LHCN-M2 (cell line): Measurements from ENCODE around the gene SPRY4. TPM values are rescaled to one million over a fixed set of nuclear protein-coding genes. Genes with fewer than 3 reads are reported as not detected.
"Not testable (repeated sequence)": the region's sequence is repeated elsewhere in the genome, so short reads cannot be mapped to it uniquely, and the experiment has no call there.

Source experiments
- DNase-seq: peaks from one replicate; pipeline ENCODE4 v3.0.0-alpha.2; 2012; ENCODE audit warnings: low read depth
- polyA plus RNA-seq: library from polyadenylated mRNA; unstranded; fragments of >200 nt; gene quantifications from one replicate; pipeline ENCODE4 v1.2.1, GENCODE V29; 2012; ENCODE audit warnings: missing spikeins
- total RNA-seq: library from RNA; depleted of rRNA; stranded (reverse); fragments of >200 nt; gene quantifications from 2 replicates; pipeline ENCODE4 v1.2.3, GENCODE V29; 2014; rRNA removed

SPRY4 gene
- 25.6 and 36.4 TPM in 2 replicates for total RNA-seq
- 5.2 TPM for polyA plus RNA-seq

DNA sequence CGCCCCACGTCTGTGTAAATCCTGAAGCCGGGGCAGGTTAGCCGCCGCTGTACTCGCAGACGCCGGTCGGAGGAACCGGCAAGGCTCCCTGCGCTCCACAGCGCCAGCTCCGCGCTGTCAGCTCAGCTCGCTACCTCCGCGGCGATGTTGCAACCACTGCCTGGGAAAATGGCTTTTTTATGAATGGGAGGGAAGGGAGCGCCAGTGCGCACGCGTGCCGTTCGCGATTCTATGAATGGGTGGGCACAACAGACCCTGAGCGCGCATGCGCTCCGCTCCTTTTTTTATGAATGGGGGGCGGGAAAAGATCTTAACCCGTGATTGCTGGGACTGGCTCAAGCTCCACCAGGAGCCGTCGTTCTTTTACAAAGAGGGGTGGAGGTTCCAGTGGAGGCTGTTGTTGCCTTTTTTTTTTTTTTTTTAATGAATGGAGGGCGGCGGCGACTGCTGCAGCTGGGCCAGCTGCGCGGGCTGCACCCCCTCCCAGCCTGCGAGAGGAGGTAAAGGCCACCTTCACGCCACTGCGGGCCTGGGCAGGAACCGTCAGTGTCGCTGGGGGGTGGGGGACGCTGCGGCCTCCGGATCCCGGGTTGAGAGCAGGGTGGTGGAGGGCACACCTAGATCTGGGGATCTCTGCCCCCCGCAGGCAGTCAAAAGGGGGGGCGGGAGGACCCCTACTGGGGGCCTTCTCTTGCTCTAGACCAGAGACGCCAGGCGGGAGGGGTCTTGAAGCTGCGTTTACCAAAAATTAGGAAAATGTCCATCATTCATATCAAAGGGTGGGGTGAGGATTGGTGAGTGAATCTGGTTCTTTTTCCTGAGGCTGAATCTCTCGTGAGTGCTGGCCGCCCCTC, at the start of gene SPRY4:
Gene SPRY4 (minus strand): TSS at position 151 of the 854 bp plus-strand sequence. CDS start 9,913 bp downstream, outside the sequence.
- peak; percentile 98 for DNase-seq

DNA sequence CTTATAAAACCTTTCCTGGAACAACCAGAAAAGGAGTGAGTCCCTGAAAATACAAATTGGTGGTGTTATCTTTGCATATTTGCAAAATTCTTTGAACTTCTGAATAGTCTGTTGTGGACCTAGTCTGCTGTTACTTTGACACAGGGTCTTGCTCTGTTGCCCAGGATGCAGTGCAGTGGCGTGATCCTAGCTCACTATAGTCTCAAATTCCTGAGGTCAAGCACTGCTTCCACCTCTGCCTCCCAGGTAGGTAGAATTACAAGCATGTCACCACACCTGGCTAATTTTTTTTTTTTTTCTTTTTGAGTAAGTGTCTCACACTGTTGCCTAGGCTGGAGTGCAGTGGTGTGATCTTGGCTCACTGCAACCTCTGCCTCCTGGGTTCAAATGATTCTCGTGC, 43.7 kb upstream of the SPRY4 start:
- DNase-seq, result no peak

- no peak for DNase-seq
Observed at GRCh38 chr5:142366007-142366406, 41.2 kb upstream of the SPRY4 start.

GRCh38 chr5:142364251-142365145, 39.7 kb upstream of the SPRY4 start:
- no peak for DNase-seq

DNA sequence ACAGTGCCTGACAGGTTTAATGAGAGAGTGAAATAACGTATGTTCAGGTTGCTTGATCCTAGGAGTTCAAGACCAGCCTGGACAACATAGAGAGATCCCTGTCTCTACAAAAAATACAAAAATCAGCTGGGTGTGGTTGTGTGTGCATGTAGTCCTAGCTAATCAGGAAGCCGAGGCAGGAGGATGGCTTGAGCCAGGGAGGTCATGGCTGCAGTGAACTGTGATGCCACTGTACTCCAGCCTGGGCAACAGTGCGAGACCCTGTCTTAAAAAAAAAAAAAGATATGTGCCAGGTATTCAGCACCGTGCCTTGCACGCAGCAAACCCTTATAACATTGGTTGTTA, 38.8 kb upstream of the SPRY4 start:
- no peak for DNase-seq

DNA sequence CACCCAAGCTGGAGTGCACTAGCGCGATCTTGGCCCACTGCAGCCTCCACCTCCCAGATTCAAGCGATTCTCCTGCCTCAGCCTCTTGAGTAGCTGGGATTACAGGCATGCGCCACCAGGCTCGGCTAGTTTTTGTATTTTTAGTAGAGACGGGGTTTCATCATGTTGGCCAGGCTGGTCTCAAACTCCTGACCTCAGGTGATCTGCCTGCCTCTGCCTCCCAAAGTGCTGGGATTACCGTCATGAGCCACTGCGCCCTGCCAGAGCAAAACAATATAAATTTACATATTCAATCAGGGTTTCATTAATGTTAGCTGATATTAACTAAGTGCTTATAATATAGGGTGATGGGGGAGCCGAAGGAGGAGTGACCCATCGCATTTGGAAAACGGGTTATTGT, 37.4 kb upstream of the SPRY4 start:
- not testable (repeated sequence) for DNase-seq

DNA sequence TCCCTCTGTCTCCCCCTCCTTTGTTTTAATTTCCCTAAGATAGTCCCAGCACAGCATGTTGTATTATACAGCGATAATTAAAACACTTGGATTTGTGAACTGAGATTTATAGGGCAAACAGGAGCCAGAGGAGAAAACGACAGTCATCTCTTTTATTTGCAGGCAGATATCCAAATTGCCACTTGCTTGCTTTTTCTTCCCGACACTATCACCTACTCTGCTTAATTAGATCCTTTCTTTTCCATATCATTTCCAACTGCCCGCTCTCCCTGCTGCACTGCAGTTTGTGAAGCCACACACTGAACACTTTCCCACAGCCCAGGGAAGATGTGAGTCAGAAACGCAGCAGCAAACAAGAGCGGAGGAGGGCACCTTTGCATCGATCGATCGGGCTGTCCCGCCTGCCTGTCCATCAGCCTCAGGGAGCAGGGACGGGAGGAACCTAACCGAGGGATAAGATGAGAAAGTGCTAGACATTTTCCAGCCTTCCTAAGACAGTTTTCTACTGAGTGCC, 35.8 kb upstream of the SPRY4 start:
- DNase-seq, result peak; percentile 21

DNA sequence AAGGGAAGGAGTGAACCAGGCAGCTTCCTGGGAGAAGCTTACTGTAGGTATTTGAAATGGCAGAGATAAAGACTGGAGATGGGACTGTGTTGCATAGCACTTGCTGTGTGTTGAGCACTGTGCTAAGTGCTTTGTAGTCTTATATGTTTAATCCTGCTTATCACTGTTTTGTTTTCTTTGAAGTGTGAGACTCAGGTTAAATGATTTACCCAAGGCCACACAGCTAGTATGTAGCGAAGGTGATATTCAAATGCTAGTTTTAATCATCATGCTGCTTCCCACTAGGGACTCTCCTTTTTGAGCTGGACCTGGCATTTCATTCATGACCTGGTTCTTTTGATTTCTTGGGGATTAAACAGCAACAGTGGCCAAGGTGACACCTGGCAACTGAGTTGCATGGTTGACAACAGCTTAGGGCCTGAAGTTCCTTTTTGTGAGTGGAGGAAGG, 35.3 kb upstream of the SPRY4 start:
- no peak for DNase-seq

DNA sequence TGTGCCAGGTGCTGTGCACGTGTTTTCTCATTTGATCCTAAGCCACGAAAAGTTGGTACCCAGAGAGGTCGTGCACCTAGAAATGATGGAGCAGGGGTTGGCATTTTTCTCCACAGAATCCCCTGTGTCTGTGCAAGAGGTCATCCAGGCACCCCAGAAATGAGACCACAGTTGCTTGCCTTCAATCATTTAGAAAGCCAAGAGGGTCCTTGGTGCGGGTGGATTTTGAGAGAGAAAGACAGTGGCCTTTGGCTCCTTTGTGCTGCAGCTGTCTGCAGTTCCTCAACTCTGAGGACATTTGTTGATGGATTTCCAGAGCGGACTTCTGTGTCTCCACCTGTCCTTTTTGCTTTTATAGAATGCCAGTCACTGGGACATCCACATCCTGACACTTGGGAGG, 33.8 kb upstream of the SPRY4 start:
- DNase-seq, result peak; percentile 81

GRCh38 chr5:142358121-142358520, 33.3 kb upstream of the SPRY4 start:
- no peak for DNase-seq

GRCh38 chr5:142357469-142358090, 32.8 kb upstream of the SPRY4 start:
- DNase-seq, result peak; percentile 66

GRCh38 chr5:142356716-142357468, 32.1 kb upstream of the SPRY4 start:
- DNase-seq, result peak; percentile 97

- DNase-seq, result no peak
Observed at GRCh38 chr5:142356349-142356715, 31.5 kb upstream of the SPRY4 start.

- DNase-seq, result peak; percentile 22
Observed at GRCh38 chr5:142353071-142353472, 28.3 kb upstream of the SPRY4 start.

DNA sequence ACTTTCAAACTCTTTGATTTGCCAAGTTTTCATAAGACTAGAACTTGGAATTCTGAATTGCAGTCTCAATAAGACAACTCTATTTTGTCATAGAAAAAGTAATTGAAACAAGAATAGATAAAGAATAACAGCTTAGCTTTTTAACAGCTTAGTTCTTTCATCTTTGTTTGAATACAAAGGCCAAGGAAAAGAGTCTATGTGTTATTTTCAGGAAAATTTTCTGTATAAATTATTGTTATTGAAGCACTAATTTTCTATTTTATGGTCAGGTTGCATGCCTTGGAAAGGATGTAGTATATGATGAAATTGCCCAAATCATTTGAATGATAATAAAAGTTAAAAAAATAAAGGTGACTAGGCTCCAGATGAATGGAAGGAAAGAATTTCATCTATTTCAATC, 25.2 kb upstream of the SPRY4 start:
- no peak for DNase-seq

DNA sequence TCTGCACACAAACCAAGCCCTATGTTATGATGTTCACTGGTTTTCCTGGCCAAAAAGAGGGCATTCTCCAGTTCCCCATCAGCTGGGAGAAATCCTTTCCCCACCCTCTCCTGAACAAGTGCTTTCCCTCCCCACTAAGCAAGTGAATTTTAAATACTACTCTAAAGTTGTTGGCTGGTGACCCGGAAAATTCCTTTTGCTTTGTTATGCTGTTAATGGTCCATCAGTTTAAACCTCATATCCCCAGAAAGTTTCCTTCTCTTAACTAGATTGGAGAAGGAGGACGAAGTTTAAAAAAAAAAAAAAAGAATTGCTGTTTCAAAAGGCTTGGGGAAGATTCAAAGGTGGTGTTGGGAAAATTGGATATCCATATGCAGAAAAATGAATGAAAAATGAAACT, 21.9 kb upstream of the SPRY4 start:
- DNase-seq, result no peak

DNA sequence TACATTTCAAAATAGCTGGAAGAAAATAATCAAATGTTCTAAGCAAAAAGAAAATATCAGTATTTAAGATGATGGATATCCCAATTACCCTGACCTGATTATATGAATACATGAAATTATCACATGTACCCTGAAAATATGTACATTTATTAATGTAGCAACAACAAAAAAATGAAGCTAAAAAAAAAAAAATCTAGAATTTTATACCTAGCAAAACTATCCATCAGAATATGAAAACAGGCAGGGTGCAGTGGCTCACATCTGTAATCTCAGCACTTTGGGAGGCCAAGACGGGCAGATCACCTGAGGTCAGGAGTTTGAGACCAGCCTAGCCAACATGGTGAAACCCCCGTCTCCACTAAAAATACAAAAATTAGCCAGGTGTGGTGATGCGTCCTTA, 20.1 kb upstream of the SPRY4 start:
- DNase-seq, result not testable (repeated sequence)

DNA sequence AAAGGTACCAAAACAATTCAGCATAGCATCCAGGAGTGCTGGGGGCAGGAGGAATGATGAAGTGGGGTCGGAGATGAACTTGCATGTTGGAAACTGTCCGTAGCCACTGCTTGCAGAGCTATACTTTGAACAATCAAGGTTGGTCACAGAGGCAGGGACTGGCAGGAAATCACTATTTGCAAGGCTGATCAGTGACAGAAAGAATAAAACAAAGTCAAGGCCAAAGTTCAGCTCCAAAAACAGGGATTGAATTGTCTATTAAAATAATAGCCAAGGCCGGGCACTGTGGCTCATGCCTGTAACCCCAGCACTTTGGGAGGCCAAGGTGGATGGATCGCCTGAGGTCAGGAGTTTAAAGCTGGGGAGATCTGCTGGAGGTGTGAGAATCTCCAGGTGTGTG, 18.7 kb upstream of the SPRY4 start:
- DNase-seq, result no peak

DNA sequence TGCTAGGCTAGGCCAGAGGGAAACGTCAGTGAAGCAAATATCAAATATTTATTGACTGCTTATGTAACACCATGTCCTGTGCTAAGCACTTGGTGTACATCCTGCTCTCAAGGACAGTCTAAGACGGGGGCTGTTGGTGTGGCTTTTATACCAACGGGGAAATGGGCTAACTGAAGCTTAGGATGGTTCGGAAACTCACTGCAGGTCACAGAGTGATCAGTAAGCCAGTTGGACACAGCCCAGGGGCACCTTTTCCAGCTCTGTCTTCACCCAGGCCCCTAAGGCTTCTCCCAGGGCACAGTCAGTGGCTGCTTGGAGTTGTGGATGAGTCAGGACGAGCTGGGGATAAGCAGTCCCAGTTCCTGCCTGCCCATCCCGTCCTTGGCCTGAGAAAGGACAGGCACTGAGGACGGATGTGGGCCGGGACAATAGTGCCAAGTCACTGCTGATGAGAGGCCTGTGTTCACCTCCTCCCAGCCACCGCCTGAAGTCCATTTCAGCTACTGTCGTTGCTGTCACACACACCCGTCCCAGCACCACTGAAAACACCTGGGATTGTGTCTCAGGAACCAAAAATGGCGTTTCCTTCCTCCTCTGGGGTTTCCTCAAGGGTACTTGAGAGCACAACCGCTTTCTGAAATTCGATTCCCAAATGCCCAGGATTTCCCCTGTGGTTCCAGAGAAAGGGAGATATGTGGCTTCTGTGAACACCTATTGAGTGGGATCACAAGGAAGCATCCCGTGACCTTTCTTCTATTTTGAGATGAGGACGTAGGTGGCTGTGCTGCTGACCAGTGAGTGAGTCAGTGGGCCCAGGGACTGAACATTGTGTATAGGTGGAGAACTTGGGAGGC, 17.5 kb upstream of the SPRY4 start:
- DNase-seq, result peak; percentile 48

DNA sequence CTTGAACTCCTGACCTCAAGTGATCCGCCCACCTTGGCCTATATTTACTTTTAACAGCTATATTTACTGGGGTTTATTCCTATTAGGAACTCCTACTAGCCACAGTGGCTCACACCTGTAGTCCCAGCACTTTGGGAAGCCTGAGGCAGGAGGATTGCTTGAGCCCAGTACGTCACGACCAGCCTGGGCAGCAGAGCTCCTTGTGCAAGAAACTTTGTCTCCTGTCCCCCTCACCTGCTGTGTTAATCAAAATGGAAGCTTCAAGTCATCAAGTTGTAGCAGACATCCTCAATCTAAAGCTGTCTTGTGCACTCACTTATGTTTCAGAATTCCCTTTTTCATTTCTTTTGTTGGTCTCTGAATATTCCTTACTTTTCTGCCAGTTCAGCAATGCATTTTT, 15.0 kb upstream of the SPRY4 start:
- DNase-seq, result no peak
